Activated CD8-positive, alpha-beta memory T cell treated with anti-CD3 and anti-CD28 coated beads, Interleukin-2, amount 50 U/mL, for 4 hours (primary cell): Measurements from ENCODE around the gene MYT1.

ENCODE experiments used
- DNase-seq: peaks from one replicate; pipeline ENCODE4 v3.0.0-alpha.2; 2020

The MYT1 gene

DNA sequence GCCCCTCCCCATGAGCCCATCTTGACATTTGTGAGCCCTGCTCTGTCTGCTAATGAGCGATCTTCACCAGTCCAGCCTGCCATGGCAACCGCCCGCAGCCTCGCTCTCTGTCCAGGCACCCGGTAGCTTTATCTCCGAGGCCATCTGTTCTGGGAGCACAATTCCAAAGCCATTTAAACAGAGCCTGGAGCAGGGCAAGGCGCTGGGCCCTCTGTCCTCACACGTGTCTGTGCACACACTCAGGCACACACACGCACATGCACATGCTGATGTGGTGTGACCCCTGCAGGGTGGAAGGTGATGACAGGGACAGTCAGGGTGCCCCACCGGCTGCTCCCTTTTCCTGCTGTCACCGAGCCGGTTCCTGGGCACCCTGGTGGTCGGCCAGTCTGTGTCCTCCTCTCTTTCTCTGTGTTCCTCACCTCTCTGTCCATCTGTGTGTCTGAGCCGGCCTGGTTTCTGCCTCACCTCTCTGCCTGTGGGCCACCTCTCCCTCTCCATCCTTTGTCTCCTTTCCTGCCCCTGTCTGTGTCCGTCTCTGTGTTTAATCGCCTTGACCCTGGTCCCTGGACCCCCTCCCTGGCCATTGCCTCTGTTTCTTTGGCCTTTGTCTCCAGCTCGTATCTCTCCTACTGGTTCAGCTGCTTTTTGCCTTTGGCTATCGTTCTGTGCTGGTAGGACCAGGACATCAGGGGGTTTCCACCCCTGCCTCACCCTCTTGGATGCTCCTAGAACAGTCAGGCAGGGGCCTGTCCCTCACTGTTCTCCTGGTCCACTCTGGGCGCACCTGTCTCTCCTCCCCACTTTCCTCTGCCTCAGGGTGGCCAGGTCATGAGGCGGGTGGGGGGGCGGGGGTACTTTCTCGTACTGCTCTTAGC, 8.8 kb upstream of the MYT1 start:
- DNase-seq = no peak

DNA sequence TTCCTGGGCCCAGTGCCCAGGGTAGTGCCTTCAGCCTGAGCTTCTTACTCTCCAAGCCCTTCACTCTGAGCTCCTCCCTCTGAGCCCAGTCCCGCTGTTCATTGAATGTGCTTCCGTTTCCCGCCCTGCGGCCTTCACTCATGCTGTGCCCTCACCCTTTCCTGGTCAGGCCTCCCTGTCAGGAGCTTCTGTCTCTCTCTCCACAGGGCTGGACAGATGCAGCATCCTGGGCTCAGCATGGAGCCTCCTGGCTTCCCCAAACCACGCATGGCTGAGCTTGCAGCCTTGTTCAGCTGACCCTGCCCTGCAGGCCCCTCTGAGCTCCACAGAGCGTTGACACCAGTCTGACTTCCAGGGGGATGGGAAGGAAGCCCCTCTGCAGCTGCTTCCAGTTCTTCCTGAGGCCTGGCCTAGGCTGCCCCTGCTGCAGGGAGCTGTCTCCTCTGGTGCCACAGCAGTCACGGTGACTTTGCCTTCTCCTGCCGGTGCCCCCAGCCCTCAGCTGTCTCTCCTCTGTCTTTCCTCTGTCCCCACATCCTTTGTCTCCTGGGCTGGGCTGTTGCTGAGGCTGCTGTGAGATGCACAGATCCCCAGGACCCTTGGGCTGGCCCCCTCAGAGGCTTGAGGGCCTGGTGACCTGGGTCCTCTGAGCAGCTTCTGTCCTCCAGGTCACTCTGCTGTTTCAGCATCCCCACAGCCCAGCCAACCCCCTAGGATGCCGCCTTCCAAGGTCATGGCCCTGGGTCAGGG, 7.9 kb upstream of the MYT1 start:
- no peak for DNase-seq

DNA sequence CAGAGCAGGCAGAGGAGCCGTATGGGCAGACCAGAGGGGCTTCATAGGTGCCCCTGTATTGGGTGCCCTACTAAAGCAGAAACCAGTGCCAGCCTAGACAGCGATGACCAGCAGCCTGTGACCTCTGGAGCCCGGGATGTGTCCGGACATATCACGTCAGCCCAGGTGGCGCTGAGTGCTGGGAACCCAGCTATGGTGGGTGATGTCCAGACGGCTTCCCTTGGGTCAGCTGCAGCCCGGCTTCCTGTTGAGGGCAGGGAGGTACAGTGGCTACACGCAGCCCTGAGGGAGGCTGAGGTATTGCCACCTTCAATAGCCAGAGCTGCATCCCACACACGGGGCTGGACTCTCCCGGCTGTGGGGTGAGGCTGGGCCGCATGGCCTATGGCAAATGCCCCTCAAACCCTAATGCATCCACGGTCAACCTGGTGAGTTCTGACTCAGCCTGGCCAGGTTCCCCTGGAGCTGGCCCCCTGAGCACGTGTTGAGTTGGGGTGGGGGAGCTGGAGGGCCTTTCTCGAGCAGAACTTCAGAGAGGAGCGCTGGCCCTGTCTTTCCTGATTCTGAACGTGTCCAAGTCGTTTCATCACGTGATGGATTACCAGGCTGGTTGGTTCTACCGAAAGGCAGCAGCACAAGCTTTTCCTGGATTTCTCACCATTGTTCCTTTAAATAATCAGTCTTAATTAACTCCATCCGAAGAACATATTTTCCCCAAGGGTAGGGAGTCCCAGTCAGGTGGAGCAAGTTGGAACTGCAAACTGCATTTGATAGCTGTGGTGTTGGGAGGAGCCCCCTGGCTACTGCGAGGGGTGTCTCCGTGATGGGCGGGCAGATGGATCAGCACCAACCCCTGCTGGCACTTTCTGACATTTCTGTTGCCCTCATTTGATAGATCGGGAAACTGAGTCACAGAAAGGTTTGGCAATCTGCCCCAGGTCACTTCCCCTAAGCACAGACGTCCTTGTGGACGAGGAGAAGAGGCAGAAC, 7.1 kb upstream of the MYT1 start:
- no peak for DNase-seq

DNA sequence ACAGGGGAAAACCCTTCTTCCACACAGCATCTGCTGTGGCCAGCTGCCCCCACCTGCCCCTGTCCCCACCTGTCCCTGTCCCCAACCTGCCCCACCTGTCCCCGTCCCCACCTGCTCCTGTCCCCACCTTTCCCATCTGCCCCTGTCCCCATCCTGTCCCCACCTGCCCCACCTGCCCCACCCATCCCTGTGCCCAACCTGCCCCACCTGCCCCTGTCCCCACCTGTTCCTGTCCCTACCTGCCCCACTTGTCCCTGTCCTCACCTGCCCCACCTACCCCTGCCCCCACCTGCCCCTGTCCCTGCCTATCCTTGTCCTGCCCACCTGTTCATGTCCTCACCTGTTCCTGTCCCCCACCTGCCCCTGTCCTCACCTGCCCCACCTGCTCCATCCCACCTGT, 6.4 kb upstream of the MYT1 start:
- no peak for DNase-seq

DNA sequence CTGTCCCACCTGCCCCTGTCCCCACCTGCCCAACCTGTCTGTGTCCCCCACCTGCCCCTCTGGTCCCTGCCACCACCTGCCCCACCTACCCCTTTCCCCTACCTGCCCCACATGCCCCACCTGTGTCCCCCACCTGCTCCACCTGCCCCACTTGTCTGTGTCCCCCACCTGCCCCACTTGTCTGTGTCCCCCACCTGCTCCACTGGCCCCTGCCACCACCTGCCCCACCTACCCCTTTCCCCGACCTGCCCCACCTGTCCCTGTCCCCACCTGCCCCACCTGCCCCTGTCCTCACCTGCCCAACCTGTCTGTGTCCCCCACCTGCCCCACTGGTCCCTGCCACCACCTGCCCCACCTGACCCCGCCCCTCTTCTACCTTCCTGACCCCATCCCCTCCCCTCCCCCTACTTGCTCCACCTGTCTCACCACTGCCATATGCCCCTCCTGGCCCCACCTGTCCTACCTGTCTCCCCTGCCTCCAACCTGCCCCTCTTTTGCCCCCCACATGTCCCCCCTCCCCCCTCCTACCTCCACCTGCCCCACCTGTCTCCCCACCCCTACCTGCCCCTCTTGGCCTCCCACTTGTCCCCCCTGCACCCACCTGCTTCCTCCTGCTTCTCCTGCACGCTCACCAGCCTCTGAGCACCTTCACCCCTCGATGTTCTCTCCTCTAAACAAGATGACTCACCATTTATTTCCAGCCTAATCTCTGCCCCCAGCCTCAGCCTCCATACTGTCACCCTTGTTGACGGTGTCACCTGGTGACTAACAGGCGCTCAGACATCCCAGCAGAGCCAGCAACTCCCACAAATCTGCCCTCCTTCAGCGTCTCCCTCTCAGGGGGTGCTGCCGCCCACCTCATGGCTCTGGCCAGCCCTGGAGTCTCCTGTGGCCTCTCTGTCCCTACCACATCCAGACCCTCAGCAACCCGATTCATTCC, 5.6 kb upstream of the MYT1 start:
- no peak for DNase-seq

DNA sequence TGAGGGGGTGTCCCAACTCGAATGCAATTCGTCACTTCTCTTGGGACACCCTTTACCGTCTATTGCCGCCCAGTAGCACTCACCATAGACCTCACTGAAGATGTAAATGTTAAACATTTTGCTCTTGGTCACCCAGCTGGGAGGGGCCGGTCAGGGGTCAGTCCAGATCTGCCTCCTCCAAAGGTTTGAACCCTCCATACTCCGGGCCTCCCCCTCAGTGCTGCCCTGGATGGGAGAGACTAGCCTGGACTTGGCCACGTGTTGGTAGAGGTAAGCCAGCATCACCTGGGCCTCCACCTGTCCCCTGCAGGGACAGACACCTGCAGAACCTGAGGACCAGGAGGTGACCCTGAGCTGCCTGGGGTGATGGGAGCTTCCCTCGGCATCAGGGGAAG, 5.0 kb upstream of the MYT1 start:
- DNase-seq = no peak

DNA sequence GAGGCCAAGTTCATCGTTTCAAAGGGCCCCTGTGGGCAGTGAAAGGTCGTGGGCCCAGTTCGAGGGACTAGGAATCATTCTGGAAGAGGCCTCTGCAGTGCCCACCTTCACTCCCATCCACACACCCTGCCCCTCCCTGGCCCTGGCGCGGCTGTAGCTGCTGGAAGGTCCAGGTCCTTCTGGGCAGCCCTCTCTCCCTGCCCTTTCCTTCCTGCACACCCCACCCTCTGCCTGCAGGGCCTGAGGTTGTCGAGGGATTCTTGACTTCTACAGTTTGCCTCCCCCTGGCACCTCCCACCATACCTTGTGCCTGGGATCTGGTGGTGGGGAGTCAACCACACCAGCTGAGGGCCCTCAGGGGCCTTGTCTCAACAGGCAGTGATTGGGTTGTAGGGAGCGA, 4.5 kb upstream of the MYT1 start:
- no peak for DNase-seq

DNA sequence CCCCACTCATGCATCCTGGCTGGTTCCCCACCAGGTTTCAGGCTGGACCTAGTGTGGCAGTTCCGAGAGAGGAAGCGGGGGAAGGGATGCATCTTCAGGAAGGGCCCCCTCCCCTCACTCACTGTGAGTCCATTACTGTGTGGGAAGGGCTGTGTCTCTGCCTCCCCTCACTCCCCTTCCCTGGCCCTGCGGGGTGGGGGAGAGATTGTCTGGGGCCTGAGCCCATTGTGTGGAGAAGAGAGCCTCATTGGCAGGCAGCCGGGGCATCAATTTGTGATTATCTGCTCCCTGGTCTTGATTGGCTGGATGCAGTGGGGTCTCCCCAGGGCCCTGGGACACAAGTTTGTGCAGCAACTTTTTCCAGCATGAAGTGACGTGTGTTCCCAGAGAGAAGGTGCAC, 4.1 kb upstream of the MYT1 start:
- no peak for DNase-seq

DNA sequence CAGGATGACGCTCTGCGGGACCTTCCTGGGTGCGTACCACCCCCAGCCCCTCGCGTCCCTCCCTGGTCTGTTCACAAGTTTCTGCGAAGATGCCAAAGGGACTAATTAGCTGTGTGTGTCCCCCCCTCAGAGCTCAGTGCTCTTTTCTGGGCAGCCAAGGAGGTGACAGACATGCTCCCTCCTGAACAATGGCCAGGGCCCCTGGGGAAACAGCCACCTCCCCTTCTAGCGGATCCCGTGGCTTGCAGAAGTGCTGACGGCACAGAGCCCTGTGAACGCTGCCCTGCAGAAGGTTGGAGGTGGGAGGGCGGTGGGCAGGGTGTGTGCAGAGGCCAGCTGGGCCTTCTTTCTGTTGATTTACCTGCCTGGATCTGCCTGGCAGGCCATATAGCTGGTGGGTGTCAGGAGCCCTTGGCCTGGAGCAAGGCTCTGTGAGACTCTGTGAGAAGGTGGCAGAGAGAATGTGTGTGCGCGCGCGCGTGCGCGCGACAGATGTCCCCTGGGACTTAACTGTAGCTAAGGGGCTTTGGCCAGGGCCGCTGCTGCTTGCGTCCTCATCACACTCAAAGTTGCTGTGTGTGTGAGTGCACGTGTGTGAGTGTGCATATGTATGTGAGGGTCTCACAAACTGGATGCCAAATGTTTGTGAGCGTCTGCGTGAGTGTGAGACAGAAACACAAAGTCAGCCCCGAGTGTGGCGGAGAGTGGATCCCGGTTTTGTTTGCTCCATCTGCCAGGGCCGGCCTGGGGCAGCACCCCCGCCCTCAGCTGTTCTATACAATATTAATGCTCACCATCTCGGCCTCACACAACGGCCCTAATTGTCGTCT, 3.5 kb upstream of the MYT1 start:
- DNase-seq = no peak

DNA sequence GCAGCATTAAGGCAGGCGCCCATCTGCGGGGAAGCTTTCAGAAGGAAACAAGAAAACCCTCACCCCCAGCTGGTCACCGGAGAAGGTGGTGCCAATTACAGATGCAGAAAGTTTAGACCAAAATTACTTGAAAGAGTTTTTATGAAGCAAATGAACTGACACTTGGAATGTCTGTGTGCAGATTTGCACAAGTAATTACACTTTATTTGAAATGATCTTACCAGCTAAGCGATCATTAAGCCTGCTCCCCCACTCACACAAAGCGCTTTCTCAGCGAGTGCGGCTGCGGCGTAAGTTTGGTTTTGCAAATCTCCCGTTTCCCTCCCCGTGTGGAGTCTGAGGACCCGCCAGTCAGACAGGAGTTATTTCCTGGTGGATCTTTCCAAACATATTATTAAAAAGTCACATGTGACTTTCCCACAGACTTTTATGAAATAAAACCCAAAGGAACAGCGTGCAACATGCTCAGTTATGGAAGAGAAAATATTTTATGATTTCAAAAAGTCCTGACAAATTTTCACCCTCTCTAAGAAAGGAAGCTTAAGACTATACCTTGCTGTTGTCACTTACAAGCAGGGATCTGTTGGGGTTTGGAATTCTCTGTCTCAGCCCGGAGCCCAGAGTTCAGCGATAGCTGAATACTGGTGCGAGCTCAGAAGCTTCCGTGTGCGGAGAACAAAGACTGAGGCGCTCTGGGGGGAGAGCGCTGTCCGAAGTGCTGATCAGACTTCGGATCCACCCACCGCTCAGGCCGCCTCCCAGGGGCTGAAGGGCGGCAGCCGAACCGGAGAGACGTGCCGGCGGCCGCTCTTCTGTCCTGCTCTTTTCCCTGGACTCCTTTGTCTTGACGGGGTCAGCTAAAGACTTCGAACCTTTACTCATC, 2.7 kb upstream of the MYT1 start:
- no peak for DNase-seq

DNA sequence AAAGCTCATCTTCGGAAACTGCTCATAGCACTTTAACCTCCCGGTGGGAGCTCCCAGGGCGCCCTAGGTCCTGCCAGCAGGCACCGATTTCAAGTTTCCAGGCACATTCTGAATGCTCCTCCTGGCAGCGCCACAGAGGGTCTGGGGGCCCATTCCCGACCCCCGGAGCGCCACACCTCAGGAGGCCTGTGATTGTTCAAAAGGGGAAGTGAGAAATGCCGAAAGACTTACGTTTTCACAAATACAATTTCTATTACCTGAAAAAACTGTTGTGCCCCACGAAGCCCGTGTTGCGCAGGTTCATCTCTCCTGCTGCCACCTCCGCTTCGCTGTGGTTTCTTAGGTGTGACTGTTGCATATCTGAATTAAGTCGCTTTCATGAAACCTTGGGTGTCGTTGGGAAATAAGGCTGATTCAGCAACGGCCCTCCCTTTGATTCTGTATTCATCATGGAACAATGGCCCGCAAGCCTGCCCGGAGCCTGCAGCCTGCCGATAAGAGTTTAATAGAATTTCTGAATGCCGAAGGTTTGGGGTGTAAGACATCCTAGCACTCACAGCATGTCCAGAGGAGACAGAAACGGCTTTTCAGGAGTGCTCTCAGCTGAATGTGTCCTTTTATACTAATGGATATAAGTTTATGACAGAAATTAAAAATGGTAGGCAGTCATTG, 1.9 kb upstream of the MYT1 start:
- no peak for DNase-seq

DNA sequence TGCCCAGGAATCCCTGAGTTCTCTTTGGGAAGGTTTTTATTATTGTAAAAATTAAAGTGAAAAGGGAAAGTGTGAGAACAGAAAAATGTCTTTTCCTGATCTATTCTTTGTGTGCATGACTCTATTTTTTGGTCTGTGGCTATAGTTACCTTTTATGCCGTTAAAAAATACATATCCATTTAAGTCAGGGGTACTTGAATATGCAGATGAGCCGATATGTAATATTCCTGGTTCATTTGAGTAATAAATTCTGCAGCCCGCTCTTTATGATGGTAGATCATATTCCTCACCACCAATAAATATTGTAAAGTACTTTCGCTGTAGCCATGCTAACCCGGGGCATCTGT, 503 bp upstream of the MYT1 start:
- DNase-seq = no peak

DNA sequence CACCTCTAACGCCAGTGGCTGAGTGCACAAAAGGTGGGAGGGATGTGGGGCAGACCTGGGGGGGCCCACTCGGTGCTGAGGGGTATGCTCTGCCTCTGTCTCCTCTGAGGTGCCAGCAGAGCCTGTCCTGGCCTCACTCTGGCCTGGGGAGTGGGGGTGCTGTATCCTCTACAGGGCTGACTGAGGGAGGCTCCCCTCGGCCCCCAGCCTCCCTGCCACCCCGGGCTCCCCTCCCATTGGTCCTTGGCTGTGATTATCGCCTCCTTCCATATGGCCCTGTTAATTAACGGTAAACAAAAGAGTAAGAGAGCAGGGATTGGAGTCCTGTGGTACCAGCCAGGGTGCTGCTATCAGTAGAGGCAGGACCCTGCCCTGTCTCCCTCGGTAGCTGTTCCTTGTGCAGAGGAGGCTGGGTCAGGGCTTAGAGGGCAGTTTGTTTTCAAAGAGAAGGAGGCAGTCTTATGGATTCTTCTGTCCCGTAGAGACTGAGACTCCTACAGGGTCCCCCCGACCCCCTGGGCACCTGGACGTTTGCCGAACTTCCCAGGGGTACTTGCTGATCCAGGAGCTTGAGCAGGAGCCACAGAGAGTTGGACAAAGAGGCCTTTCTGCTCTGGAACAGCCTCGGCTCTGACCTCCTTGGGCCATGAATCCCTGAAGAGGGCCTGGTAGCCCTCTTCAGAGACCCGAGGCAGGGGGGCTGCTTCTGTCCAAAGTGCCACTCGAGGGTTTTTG, 1.8 kb downstream of the MYT1 start:
- DNase-seq = no peak

DNA sequence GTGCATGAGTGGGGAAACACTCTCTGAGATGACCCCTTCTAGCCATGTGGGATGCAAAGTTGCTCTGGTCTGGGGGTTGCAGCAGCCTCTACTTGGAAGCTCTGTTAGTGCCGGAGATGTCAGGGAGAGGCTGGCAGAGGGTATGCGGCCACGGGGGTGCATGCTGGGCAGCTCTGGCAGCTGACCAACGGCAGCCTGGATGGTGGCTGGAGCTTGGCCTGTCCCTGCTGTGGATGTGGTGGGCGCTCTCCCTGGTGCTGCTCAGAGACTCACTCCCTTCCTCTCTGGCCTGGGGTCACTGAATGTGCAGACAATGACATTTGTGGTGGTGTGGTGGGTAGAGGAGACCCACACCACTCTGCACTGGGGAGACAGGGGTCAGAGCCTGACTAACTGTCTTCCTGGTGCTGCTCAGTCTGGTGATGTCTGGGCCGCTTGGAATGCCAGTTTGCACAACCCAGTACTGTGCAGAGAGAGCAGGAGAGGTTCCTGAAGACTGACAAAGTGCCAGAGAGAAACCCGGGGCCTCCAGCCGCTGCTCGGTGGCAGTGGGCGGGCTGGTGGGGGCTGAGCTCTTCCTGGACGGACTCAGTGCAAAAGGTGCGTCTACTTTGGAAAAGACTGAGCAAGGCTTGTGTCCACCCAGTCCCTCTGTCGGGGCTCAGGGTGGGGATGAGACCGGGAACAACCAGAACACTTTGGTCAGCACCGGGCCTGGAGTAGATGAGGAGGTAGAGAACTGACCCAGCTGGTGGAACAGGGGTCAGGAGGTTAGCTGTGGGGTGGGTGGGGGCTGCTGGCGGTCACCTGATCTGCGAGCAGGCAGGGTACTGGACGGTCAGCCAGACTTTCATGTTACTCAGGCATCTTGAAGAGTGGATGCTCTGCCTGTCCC, 2.7 kb downstream of the MYT1 start:
- no peak for DNase-seq

DNA sequence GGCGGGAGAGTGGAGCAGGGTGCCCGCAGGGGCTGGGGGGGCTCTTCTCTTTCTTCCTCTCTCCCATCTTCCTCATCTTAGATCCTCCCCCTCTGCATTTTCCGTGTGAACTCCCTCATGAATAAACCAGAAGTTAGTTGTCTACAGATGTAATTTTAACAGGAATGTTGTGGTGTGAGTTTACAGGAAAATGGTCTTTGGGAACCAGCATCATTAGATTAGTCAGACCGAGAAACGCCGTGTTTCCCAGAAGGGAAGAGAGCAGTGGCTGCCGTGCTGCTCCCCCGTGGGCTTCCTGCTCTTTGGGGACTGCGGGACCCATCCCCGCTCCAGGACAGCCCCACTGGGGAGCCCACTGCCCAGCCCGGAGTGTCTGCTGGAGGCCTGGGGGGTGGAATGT, 3.4 kb downstream of the MYT1 start:
- DNase-seq = no peak

DNA sequence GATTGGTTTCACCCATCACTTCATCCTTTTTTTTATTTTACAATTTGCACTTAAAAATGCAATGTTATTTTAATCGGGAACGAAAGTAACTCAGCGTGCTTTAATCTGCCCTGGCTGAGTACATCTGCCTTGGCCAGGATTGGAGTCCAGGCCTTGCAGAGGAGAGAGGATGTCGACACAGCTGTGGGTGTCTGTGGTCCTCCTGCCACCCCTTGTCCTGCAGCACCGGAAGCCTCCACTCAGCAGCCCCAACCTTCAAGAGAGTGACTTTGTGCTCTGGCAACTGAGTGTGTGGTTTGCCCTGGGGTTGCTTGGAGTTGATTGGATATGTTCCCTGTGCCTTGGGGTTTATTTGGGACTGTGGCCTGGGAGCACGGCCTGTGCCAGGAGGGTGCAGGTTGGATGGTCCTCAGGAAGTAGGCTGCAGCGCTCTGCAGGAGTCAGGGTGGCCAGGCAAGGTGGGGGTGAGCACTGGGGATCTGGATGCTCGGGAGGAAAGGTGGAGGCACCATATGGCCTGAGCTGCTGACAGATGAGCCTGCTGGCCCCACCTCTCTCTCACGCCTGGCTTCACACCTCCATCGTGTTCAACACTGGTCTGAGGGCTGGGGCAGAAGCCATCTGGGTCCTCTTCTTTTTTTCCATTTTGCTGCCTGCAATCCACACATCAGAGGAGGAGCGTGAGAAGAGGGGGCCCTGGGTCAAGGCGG, 4.3 kb downstream of the MYT1 start:
- DNase-seq = no peak

DNA sequence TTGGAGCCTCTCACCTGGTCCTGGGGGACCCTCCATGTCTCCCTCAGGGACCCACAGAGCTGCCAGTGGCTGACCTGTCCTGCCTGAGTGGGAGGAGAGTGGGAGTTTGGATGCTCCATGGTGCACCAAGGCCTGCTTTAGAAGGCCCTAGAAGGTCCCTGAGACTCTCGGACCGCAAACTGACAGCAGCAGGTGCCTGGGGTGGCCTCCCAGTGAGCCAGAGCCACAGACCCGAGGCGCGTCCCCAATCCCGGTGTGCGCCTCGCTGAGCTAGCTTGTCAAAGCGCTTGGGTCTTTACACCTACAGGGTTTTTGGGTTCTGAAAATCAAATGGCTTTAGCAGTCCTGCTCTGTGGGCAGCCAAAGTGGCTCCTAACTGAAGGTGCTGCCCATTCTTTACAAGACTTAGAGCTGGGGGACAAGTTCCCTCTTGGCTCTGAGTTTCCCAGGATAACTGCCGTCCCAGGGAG, 4.9 kb downstream of the MYT1 start:
- no peak for DNase-seq
